H1 (cell line): ENCODE results near the gene SPHK1. TPM values are rescaled to one million over a fixed set of nuclear protein-coding genes. Genes with fewer than 3 reads are reported as not detected.

Source experiments
- CTCF ChIA-PET: fragments of 300-600 bp; sonication (Branson Sonifier 250); formaldehyde crosslinking; loops from one replicate; lab custom pipeline; 2021; ENCODE audit not compliant: partially characterized antibody; lab: Charles Lee
- POLR2A ChIA-PET: fragments of 300-600 bp; sonication (Branson Sonifier 250); formaldehyde crosslinking; loops from one replicate; lab custom pipeline; 2021; ENCODE audit warnings: inconsistent platforms; ENCODE audit not compliant: partially characterized antibody; lab: Charles Lee
- DNase-seq, 2 experiments: peaks; one replicate each; pipeline versions ENCODE4 v3.0.0 to v3.0.0-alpha.2; 2010 to 2022; ENCODE audit warnings: low spot score in 2 of 2, low read depth in 1 of 2, mixed read lengths in 1 of 2
- FAIRE-seq: peaks from 2 replicates; lab custom pipeline; 2011; peaks lifted over from hg19 to GRCh38; lab: Jason Lieb, UNC
- H2AFZ ChIP-seq: 2 replicates; pipeline ENCODE4 v1.8.1; 2012; ENCODE audit warnings: low read length, inconsistent platforms
- H2AK5ac ChIP-seq: 2 replicates; pipeline ENCODE4 v1.6.1; 2013; ENCODE audit warnings: low read depth, low read length
- H2BK120ac ChIP-seq: replicated peaks from 2 replicates; pipeline ENCODE3; 2013; ENCODE audit warnings: low read depth, low read length, inconsistent platforms
- H2BK12ac ChIP-seq: 2 replicates; pipeline ENCODE4 v1.6.1; 2013; ENCODE audit warnings: low read depth, low read length
- H2BK15ac ChIP-seq: 2 replicates; pipeline ENCODE4 v1.6.1; 2013; ENCODE audit warnings: low read length
- H2BK20ac ChIP-seq: 2 replicates; pipeline ENCODE4 v1.6.1; 2013; ENCODE audit warnings: low read length
- H2BK5ac ChIP-seq: 2 replicates; pipeline ENCODE4 v1.6.1; 2013; ENCODE audit warnings: low read depth, low read length
- H3K14ac ChIP-seq: 2 replicates; pipeline ENCODE4 v1.6.1; 2013; ENCODE audit warnings: inconsistent platforms; ENCODE audit not compliant: insufficient read length
- H3K18ac ChIP-seq: 2 replicates; pipeline ENCODE4 v1.6.1; 2013; ENCODE audit warnings: low read length; ENCODE audit errors: extremely low read depth
- H3K23ac ChIP-seq: 2 replicates; pipeline ENCODE4 v1.6.1; 2013; ENCODE audit warnings: inconsistent platforms; ENCODE audit not compliant: insufficient read length
- H3K23me2 ChIP-seq: 2 replicates; pipeline ENCODE4 v1.6.1; 2013; ENCODE audit warnings: low read depth, low read length
- H3K27ac ChIP-seq: 2 replicates; pipeline ENCODE4 v1.6.1; 2011; ENCODE audit warnings: low read depth, low read length, inconsistent platforms
- H3K27me3 ChIP-seq, 4 experiments: replicated peaks in 1 of 4; 1 replicate in 1 of 4; 2 replicates in 3 of 4; pipeline versions ENCODE4 v1.6.1 to v1.8.1; 2011 to 2013; ENCODE audit warnings: low read length in 3 of 4, mild to moderate bottlenecking in 3 of 4, inconsistent platforms in 2 of 4, mixed read lengths in 2 of 4, moderate library complexity in 1 of 4; ENCODE audit not compliant: control insufficient read depth in 3 of 4, insufficient read depth in 3 of 4; ENCODE audit errors: extremely low read depth in 1 of 4
- H3K36me3 ChIP-seq, 4 experiments: 2 replicates each; pipeline versions ENCODE4 v1.6.1 to v1.8.1; 2011 to 2013; ENCODE audit warnings: mild to moderate bottlenecking in 4 of 4, low read length in 3 of 4, moderate library complexity in 2 of 4, control low read depth in 1 of 4, inconsistent platforms in 1 of 4; ENCODE audit not compliant: insufficient read depth in 4 of 4, control insufficient read depth in 2 of 4
- H3K4ac ChIP-seq: replicated peaks from 2 replicates; pipeline ENCODE3; 2013; ENCODE audit warnings: low read length, low read depth, mixed read lengths, inconsistent platforms; ENCODE audit not compliant: insufficient read length
- H3K4me1 ChIP-seq, 4 experiments: replicated peaks in 1 of 4; 1 replicate in 1 of 4; 2 replicates in 3 of 4; pipeline versions ENCODE4 v1.6.1 to v1.8.1; 2011 to 2013; ENCODE audit warnings: low read length in 3 of 4, inconsistent platforms in 2 of 4, mixed read lengths in 1 of 4; ENCODE audit not compliant: insufficient read depth in 4 of 4, control insufficient read depth in 3 of 4
- H3K4me2 ChIP-seq, 2 experiments: 2 replicates each; pipeline versions ENCODE4 v1.6.1 to v1.8.1; 2011 to 2013; ENCODE audit warnings: low read depth in 2 of 2, low read length in 2 of 2, control low read depth in 1 of 2, inconsistent platforms in 1 of 2, mild to moderate bottlenecking in 1 of 2; ENCODE audit not compliant: insufficient read depth in 1 of 2
- H3K4me3 ChIP-seq, 4 experiments: fragments of 200-600, 300-600 bp in 1 of 4; sonication (generic), shearing (Covaris generic), sonication (Bioruptor Twin) in 1 of 4; 2 replicates each; pipeline versions ENCODE4 v1.5.1 to v1.8.1; 2011 to 2016; ENCODE audit warnings: low read length in 4 of 4, low read depth in 3 of 4, control low read depth in 2 of 4, inconsistent platforms in 2 of 4, mild to moderate bottlenecking in 2 of 4, mixed read lengths in 1 of 4, moderate library complexity in 1 of 4; ENCODE audit not compliant: insufficient read depth in 2 of 4; ENCODE audit errors: extremely low read depth in 1 of 4
- H3K56ac ChIP-seq: replicated peaks from 2 replicates; pipeline ENCODE3; 2013; ENCODE audit warnings: low read depth, mild to moderate bottlenecking, mixed read lengths, low read length, inconsistent platforms; ENCODE audit not compliant: insufficient read length
- H3K79me1 ChIP-seq: 2 replicates; pipeline ENCODE4 v1.6.1; 2013; ENCODE audit warnings: low read depth, low read length, control low read depth
- H3K79me2 ChIP-seq, 2 experiments: 2 replicates each; pipeline versions ENCODE4 v1.6.1 to v1.8.1; 2012 to 2013; ENCODE audit warnings: low read length in 2 of 2, mild to moderate bottlenecking in 2 of 2, inconsistent platforms in 1 of 2; ENCODE audit not compliant: insufficient read depth in 2 of 2, control insufficient read depth in 1 of 2
- H3K9ac ChIP-seq, 4 experiments: replicated peaks in 1 of 4; 1 replicate in 1 of 4; 2 replicates in 3 of 4; pipeline versions ENCODE4 v1.6.1 to v1.8.1; 2011 to 2013; ENCODE audit warnings: low read depth in 3 of 4, low read length in 3 of 4, control low read depth in 2 of 4, mild to moderate bottlenecking in 2 of 4, moderate library complexity in 2 of 4, inconsistent platforms in 1 of 4; ENCODE audit errors: extremely low read depth in 1 of 4
- H3K9me3 ChIP-seq, 2 experiments: 2 replicates each; pipeline versions ENCODE4 v1.6.1 to v1.8.1; 2012 to 2013; ENCODE audit warnings: mild to moderate bottlenecking in 2 of 2, moderate library complexity in 2 of 2, control low read depth in 1 of 2, inconsistent platforms in 1 of 2, low read depth in 1 of 2, low read length in 1 of 2, mixed read lengths in 1 of 2; ENCODE audit not compliant: insufficient read depth in 2 of 2
- H4K20me1 ChIP-seq, 2 experiments: replicated peaks in 1 of 2; 2 replicates each; pipeline versions ENCODE3 to v1.8.1; 2011 to 2013; ENCODE audit warnings: inconsistent platforms in 2 of 2, low read length in 2 of 2, mild to moderate bottlenecking in 1 of 2; ENCODE audit not compliant: insufficient read depth in 2 of 2, control insufficient read depth in 1 of 2
- H4K5ac ChIP-seq: 2 replicates; pipeline ENCODE4 v1.6.1; 2013; ENCODE audit warnings: low read length, low read depth, mixed read lengths, inconsistent platforms; ENCODE audit not compliant: insufficient read length
- H4K8ac ChIP-seq: 2 replicates; pipeline ENCODE4 v1.8.0; 2013; ENCODE audit warnings: mild to moderate bottlenecking, moderate library complexity, low read length, inconsistent platforms; ENCODE audit not compliant: insufficient read depth; ENCODE audit errors: extremely low read depth
- H4K91ac ChIP-seq: replicated peaks from 2 replicates; pipeline ENCODE3; 2013; ENCODE audit warnings: low read length, mixed read lengths, inconsistent platforms; ENCODE audit not compliant: insufficient read length
- BACH1 ChIP-seq: IDR thresholded peaks from 2 replicates; pipeline ENCODE4 v1.6.1; 2012; ENCODE audit warnings: low read length, improper control_type of control experiment
- CBX5 ChIP-seq: fragments of 300-800, 300-1000 bp; sonication (generic); IDR thresholded peaks from 2 replicates; pipeline ENCODE4 v1.7.1; 2016; ENCODE audit warnings: antibody characterized with exemption, low read length, low read depth
- CBX8 ChIP-seq: fragments of 300-800, 300-1000 bp; sonication (generic); IDR thresholded peaks from 2 replicates; pipeline ENCODE4 v1.7.1; 2016; ENCODE audit warnings: low read depth, low read length, borderline replicate concordance
- E2F6 ChIP-seq: IDR thresholded peaks from 2 replicates; pipeline ENCODE4 v1.6.1; 2012; ENCODE audit warnings: inconsistent platforms
- EP300 ChIP-seq, 2 experiments: IDR thresholded peaks; 1 replicate in 1 of 2; 2 replicates in 1 of 2; pipeline ENCODE4 v1.6.1; 2011 to 2012; ENCODE audit warnings: low read depth in 2 of 2, low read length in 2 of 2, mild to moderate bottlenecking in 2 of 2, borderline replicate concordance in 1 of 2, inconsistent platforms in 1 of 2, moderate library complexity in 1 of 2
- EZH2 ChIP-seq: fragments of 200-600 bp; sonication (generic); IDR thresholded peaks from 2 replicates; pipeline ENCODE4 v1.7.1; 2012; ENCODE audit warnings: low read depth, mild to moderate bottlenecking, moderate library complexity, low read length, inconsistent platforms; ENCODE audit not compliant: severe bottlenecking
- RFX5 ChIP-seq: IDR thresholded peaks from 2 replicates; pipeline ENCODE4 v1.6.1; 2011; ENCODE audit warnings: low read depth, low read length, improper control_type of control experiment, borderline replicate concordance
- SP1 ChIP-seq: IDR thresholded peaks from 2 replicates; pipeline ENCODE4 v1.6.1; 2011; ENCODE audit warnings: low read depth, low read length
- TEAD4 ChIP-seq: IDR thresholded peaks from 2 replicates; pipeline ENCODE4 v1.6.1; 2012; ENCODE audit warnings: low read depth, low read length, inconsistent platforms, mixed read lengths
- WGBS, 2 experiments: shearing (Covaris generic) in 1 of 2; methylation state at CpG; one replicate each; pipeline versions ENCODE4 v1.1.6 to v1.1.7; 2013 to 2015; ENCODE audit warnings: low lambda C conversion rate in 2 of 2, mixed read lengths in 2 of 2, inconsistent platforms in 1 of 2, low coverage in 1 of 2, missing lambda C conversion rate in 1 of 2; ENCODE audit not compliant: insufficient replicate concordance in 2 of 2, insufficient coverage in 1 of 2, insufficient read length in 1 of 2; ENCODE audit errors: extremely low coverage in 1 of 2, missing lambda C conversion rate in 1 of 2; 5-methylcytosine and 5-hydroxymethylcytosine counted together
- polyA plus RNA-seq, 7 experiments: library from polyadenylated mRNA; depleted of rRNA in 3 of 7; stranded (reverse) in 5 of 7; unstranded in 2 of 7; fragments of >200 nt in 5 of 7; fragments of 200-250 nt in 2 of 7; gene quantifications; 1 replicate in 5 of 7; 2 replicates in 1 of 7; 4 replicates in 1 of 7; pipeline versions ENCODE4 v1.2.1 to v1.2.3, GENCODE V29; 2011 to 2013; ENCODE audit warnings: missing spikeins in 2 of 7, mixed read lengths in 2 of 7
- total RNA-seq: library from RNA; stranded (reverse); fragmentation: NEBNext Ultra II Directional; extraction: Animal tissue kit (Norgen Biotek cat#: 25700); gene quantifications from 2 replicates; pipeline ENCODE4 v1.2.1, GENCODE V29; 2021

Gene SPHK1
- total and polyA plus RNA-seq, 2 of the 8 experiments (the other 6 are each of a cell fraction or from before 2014, with no cell fraction given): 2.4 TPM

DNA sequence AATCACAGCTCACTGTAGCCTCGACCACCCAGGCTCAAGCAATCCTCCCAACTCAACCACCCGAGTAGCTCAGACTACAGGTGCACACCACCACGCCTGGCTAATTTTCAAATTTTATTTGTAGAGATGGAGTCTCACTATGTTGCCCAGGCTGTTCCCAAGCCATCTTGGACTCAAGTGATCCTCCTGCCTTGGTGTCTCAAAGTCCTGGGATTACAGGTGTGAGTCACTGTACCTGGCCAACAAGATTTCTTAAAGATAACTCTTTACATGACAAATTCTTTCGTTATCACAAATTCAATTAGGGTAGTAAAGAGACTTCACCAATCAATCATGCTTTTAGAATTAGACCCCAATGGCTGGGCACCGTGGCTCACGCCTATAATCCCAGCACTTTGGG is 43.1 kb upstream of the SPHK1 start:
- Histone ChIP-seq H3K79me1 (no peaks in the 10 kb centered on the region), H2BK20ac (no peak overlapping the region), H2AK5ac (no peak overlapping the region), H3K18ac (no peak overlapping the region), H3K4me1 (no peaks in the 10 kb centered on the region), H3K4me3 (no peak overlapping the region), H3K14ac (no peak overlapping the region), H3K27ac (no peak overlapping the region), H2BK15ac (no peak overlapping the region), H2AFZ (no peak overlapping the region), H4K5ac (no peak overlapping the region), H3K9me3 (no peaks in the 10 kb centered on the region), H2BK5ac (no peak overlapping the region), H3K56ac (no peak overlapping the region), H4K91ac (no peak overlapping the region), H4K8ac (no peak overlapping the region), H2BK12ac (no peak overlapping the region), H3K36me3 (peaks cover 0 to 14% (median 7%) of the 10 kb centered on the region in 4 experiments; a peak in 4 of 8 replicates), H3K79me2 (no peaks in the 10 kb centered on the region; a peak in 1 of 4 replicates), H3K23ac (no peak overlapping the region), H3K27me3 (no peaks in the 10 kb centered on the region), H3K4ac (no peak overlapping the region), H3K9ac (no peak overlapping the region), H4K20me1 (peaks cover 0 to 2% of the 10 kb centered on the region in 2 experiments), H3K23me2 (no peaks in the 10 kb centered on the region), H2BK120ac (no peak overlapping the region), H3K4me2 (no peak overlapping the region)
- POLR2A ChIA-PET: no interaction called here
- 85% methylated on average over 6 of the region's 6 CpGs; no CpG with 5 or more reads in 1 of the 2 experiments for WGBS, 2 experiments
- no peak for FAIRE-seq
- no peak for TF ChIP-seq RFX5
- no peak for TF ChIP-seq SP1
- TF ChIP-seq CBX8: no peak
- no peak for TF ChIP-seq EZH2
- TF ChIP-seq CBX5: no peak
- no peak for TF ChIP-seq TEAD4
- TF ChIP-seq E2F6: no peak
- no peak for TF ChIP-seq BACH1
- TF ChIP-seq EP300 (IDR thresholded peaks at IDR 0.05; ENCODE audit: borderline replicate concordance in 1 of 2, low read depth in 2 of 2, low read length in 2 of 2): no peak
- CTCF ChIA-PET: interaction anchor here (1.2 kb wide), 1 partner anchor 44 kb away, joined by 4 read pairs; no protein-coding TSS in a partner anchor
- DNase-seq: no peak
